A549 (cell line): ENCODE measurements around the gene ZNF664. TPM values are rescaled to one million over a fixed set of nuclear protein-coding genes. Genes with fewer than 3 reads are reported as not detected.

ENCODE experiments used
- ATAC-seq, 2 experiments: fragments of 200-7000 bp in 1 of 2; fragments of >200 bp in 1 of 2; cut with Nextera tagmentation in 1 of 2; cut with Tn5 transposase in 1 of 2; 3 replicates each; pipeline versions ENCODE4 v1.8.0 to v1.9.1; 2018 to 2020; ENCODE audit warnings: mild to moderate bottlenecking in 1 of 2, moderate library complexity in 1 of 2
- CTCF ChIA-PET: fragments of 300-600 bp; sonication (Branson Sonifier 250); formaldehyde crosslinking; extraction: SDS; loops from one replicate; lab custom pipeline; 2021; ENCODE audit warnings: antibody characterized with exemption, inconsistent platforms; lab: Yijun Ruan, JAX
- POLR2A ChIA-PET: fragments of 350-600 bp; formaldehyde crosslinking; extraction: SDS; loops from one replicate; lab custom pipeline; 2021; ENCODE audit warnings: antibody characterized with exemption, inconsistent platforms; lab: Yijun Ruan, JAX
- DNase-seq, 2 experiments: peaks; one replicate each; pipeline versions ENCODE4 v3.0.0 to v3.0.0-alpha.2; 2011 to 2016; ENCODE audit warnings: low read depth in 1 of 2, low spot score in 1 of 2
- FAIRE-seq: peaks from 2 replicates; lab custom pipeline; 2011; peaks lifted over from hg19 to GRCh38; lab: Jason Lieb, UNC
- H3K27ac ChIP-seq, 2 experiments: fragments of >200 bp; sonication (Bioruptor Twin); formaldehyde crosslinking; 3 replicates each; pipeline ENCODE4 v1.5.1; 2016 to 2017
- H3K4me1 ChIP-seq: fragments of >200 bp; sonication (Bioruptor Twin); formaldehyde crosslinking; 3 replicates; pipeline ENCODE4 v1.6.1; 2016
- H3K4me2 ChIP-seq: fragments of >200 bp; sonication (Bioruptor Twin); formaldehyde crosslinking; 3 replicates; pipeline ENCODE4 v1.6.1; 2016
- H3K4me3 ChIP-seq: fragments of >200 bp; sonication (Bioruptor Twin); formaldehyde crosslinking; 3 replicates; pipeline ENCODE4 v1.5.1; 2016
- H3K9me3 ChIP-seq: fragments of >200 bp; sonication (Bioruptor Twin); formaldehyde crosslinking; 3 replicates; pipeline ENCODE4 v1.6.1; 2016
- BCL3 ChIP-seq: fragments of >200 bp; sonication (Bioruptor Twin); formaldehyde crosslinking; IDR thresholded peaks from 3 replicates; pipeline ENCODE4 v1.6.1; 2016
- BHLHE40 ChIP-seq: IDR thresholded peaks from 2 replicates; pipeline ENCODE4 v1.6.1; 2012; ENCODE audit warnings: low read depth, low read length, inconsistent platforms
- CEBPB ChIP-seq, 2 experiments: fragments of >200 bp in 1 of 2; sonication (Bioruptor Twin) in 1 of 2; formaldehyde crosslinking in 1 of 2; IDR thresholded peaks; 2 replicates each; pipeline ENCODE4 v1.6.1; 2012 to 2016
- CHD4 ChIP-seq: fragments of 200-600 bp; sonication (generic); IDR thresholded peaks from 2 replicates; pipeline ENCODE4 v1.6.1; 2016; ENCODE audit warnings: antibody characterized with exemption, mild to moderate bottlenecking, borderline replicate concordance
- EHF ChIP-seq: fragments of 250-450 bp; sonication (Bioruptor Pico); IDR thresholded peaks from 2 replicates; pipeline ENCODE4 v1.5.0; 2020; ENCODE audit warnings: mild to moderate bottlenecking
- ELK1 ChIP-seq: fragments of 150-350 bp; IDR thresholded peaks from 2 replicates; pipeline ENCODE4 v1.6.1; 2014; ENCODE audit warnings: low read depth, mild to moderate bottlenecking, low read length
- EP300 ChIP-seq, 2 experiments: fragments of >200 bp; sonication (Bioruptor Twin); formaldehyde crosslinking; IDR thresholded peaks; 2 replicates in 1 of 2; 3 replicates in 1 of 2; pipeline ENCODE4 v1.6.1; 2016 to 2017
- FOSL2 ChIP-seq, 2 experiments: fragments of 450-650 bp in 1 of 2; fragments of >200 bp in 1 of 2; sonication (Bioruptor Twin) in 1 of 2; formaldehyde crosslinking; IDR thresholded peaks; 2 replicates each; pipeline versions ENCODE4 v1.5.0 to v1.6.1; 2016 to 2020; ENCODE audit warnings: mild to moderate bottlenecking in 1 of 2, moderate library complexity in 1 of 2
- GATA3 ChIP-seq: IDR thresholded peaks from 2 replicates; pipeline ENCODE4 v1.6.1; 2012; ENCODE audit warnings: borderline replicate concordance
- HOXB13 ChIP-seq: fragments of 250-450 bp; sonication (Bioruptor Pico); IDR thresholded peaks from 2 replicates; pipeline ENCODE4 v1.5.0; 2020; ENCODE audit warnings: low read depth, mild to moderate bottlenecking, moderate library complexity
- JUNB ChIP-seq: fragments of >200 bp; sonication (Bioruptor Twin); formaldehyde crosslinking; IDR thresholded peaks from 2 replicates; pipeline ENCODE4 v1.6.1; 2016
- NR3C1 ChIP-seq: fragments of >200 bp; sonication (Bioruptor Twin); formaldehyde crosslinking; IDR thresholded peaks from 3 replicates; pipeline ENCODE4 v1.6.1; 2017
- PBX3 ChIP-seq: IDR thresholded peaks from 2 replicates; pipeline ENCODE4 v1.6.1; 2012
- POLR2A ChIP-seq: IDR thresholded peaks from 2 replicates; pipeline ENCODE4 v1.6.1; 2012; ENCODE audit warnings: mild to moderate bottlenecking, low read length
- RNF2 ChIP-seq: fragments of 200-600 bp; sonication (generic); IDR thresholded peaks from 2 replicates; pipeline ENCODE4 v1.6.1; 2016; ENCODE audit warnings: low read depth, mild to moderate bottlenecking, antibody characterized with exemption, moderate library complexity, borderline replicate concordance
- SREBF2 ChIP-seq: fragments of 450-650 bp; IDR thresholded peaks from 2 replicates; pipeline ENCODE4 v1.6.1; 2014; ENCODE audit warnings: mild to moderate bottlenecking, moderate library complexity
- TFCP2L1 ChIP-seq: fragments of 250-450 bp; sonication (Bioruptor Pico); IDR thresholded peaks from 2 replicates; pipeline ENCODE4 v1.5.0; 2021; ENCODE audit warnings: mild to moderate bottlenecking
- ZFP36 ChIP-seq: fragments of 450-650 bp; IDR thresholded peaks from 2 replicates; pipeline ENCODE4 v1.6.1; 2014; ENCODE audit warnings: borderline replicate concordance; ENCODE audit not compliant: partially characterized antibody
- ZNF302 ChIP-seq: fragments of 250-450 bp; sonication (Bioruptor Pico); IDR thresholded peaks from 2 replicates; pipeline ENCODE4 v1.9.0; 2021; ENCODE audit warnings: inconsistent platforms, mild to moderate bottlenecking, moderate library complexity
- ZSCAN20 ChIP-seq: fragments of 250-450 bp; sonication (Bioruptor Pico); IDR thresholded peaks from 2 replicates; pipeline ENCODE4 v1.8.0; 2022; ENCODE audit warnings: mild to moderate bottlenecking, moderate library complexity
- WGBS: methylation state at CpG from one replicate; pipeline ENCODE4 v1.1.6; 2017; ENCODE audit errors: missing lambda C conversion rate; 5-methylcytosine and 5-hydroxymethylcytosine counted together
- polyA plus RNA-seq, 4 experiments: library from polyadenylated mRNA; depleted of rRNA in 3 of 4; stranded (reverse); fragments of >200 nt; fragmentation: RNase III in 1 of 4; extraction: RNeasy Plus Mini Kit Qiagen cat#74134 plus additional on column Dnase treatment in 1 of 4; gene quantifications; 2 replicates in 3 of 4; 3 replicates in 1 of 4; pipeline ENCODE4 v1.2.3, GENCODE V29; 2011 to 2017
- TF ChIP-seq, protein P1 (sequence below): fragments of 450-650 bp; IDR thresholded peaks from 2 replicates; pipeline ENCODE4 v1.6.1; 2014; ENCODE audit warnings: antibody characterized with exemption

Gene ZNF664
- polyA plus RNA-seq, 2 of the 4 experiments (the other 2 are of a cell fraction), result 88.3 to 112 TPM

- peak overlapping the region; percentile 83 for H3K4me3 ChIP-seq
- TF ChIP-seq BCL3, result peak; percentile 2; the same call in 1 of the 3 replicates
- TF ChIP-seq ZSCAN20 (CRISPR knock-in tag), result no peak
- 0 out of 2 replicates have a peak, but pooled peaks have one; percentile 27 for TF ChIP-seq PBX3
- TF ChIP-seq, all 56 proteins: peak for 2
- peaks cover 37% of the 10 kb centered on the region for H3K4me1 ChIP-seq
- peak; percentile 21 to 45 for ATAC-seq
- POLR2A ChIA-PET, result no interaction called here
- H3K9me3 ChIP-seq, result no peaks in the 10 kb centered on the region
- H3K4me2 ChIP-seq, result peak overlapping the region; percentile 97
- CTCF ChIA-PET, result interaction anchor here (0.8 to 1.7 kb wide), 3 partner anchors 10 to 28 kb away, joined by 3 to 10 read pairs (median 3); no protein-coding TSS in a partner anchor
- WGBS, result 6% methylated on average over 47 of the region's 69 CpGs
- peak overlapping the region; percentile 89 to 96 for H3K27ac ChIP-seq
- no peak for FAIRE-seq
- peak; percentile 39 to 40 for DNase-seq
Observed at GRCh38 chr12:123973552-123974341, 732 bp downstream of the ZNF664 start.

DNA sequence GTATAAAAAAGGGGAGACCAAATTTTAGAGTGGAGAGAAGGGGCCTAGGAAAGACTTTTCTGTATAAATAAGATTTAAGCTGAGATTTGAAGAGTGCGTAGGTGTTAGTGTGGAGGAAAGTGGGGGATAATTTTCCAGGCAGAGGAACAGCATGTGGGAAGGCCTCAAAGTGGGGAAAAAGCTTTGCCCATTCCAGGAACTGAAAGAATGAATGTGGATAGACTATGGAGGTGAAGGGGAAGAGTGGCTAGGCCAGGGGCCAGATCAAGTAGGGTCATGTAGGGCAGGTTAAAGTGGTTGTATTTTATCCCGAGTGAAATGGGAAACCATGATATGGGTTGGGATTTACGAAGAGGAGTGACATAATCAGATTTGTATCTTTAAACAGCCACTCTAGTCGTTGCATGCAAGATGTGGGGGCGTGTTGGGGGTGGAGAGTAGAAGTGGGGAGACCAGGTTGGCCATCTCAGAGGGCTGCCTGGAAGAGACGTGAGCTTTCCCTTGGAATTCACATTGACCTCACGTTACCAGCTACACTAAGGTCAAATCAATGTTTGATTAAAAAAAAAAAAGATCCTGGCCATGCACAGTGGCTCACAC lies 3.3 kb downstream of the ZNF664 start:
- POLR2A ChIA-PET, result no interaction called here
- CTCF ChIA-PET, result interaction anchor here (1.0 kb wide), 1 partner anchor 71 kb away, joined by 5 read pairs; no protein-coding TSS in a partner anchor

More for the DNA sequence above, 3.3 kb downstream of the ZNF664 start:
- H3K4me3 ChIP-seq, result no peak overlapping the region
- H3K4me2 ChIP-seq, result no peak overlapping the region
- TF ChIP-seq CHD4, result no peak
- TF ChIP-seq HOXB13 (CRISPR knock-in tag), result no peak
- TF ChIP-seq RNF2, result no peak
- no peak for TF ChIP-seq BHLHE40
- TF ChIP-seq JUNB, result no peak
- TF ChIP-seq ELK1, result no peak
- no peak for TF ChIP-seq BCL3
- TF ChIP-seq EHF (CRISPR knock-in tag), result no peak
- no peak for TF ChIP-seq ZFP36
- TF ChIP-seq FOSL2 (IDR thresholded peaks at IDR 0.05), result no peak
- no peak for TF ChIP-seq FOSL2 (CRISPR knock-in tag; IDR thresholded peaks at IDR 0.05)
- TF ChIP-seq, protein P1, sequence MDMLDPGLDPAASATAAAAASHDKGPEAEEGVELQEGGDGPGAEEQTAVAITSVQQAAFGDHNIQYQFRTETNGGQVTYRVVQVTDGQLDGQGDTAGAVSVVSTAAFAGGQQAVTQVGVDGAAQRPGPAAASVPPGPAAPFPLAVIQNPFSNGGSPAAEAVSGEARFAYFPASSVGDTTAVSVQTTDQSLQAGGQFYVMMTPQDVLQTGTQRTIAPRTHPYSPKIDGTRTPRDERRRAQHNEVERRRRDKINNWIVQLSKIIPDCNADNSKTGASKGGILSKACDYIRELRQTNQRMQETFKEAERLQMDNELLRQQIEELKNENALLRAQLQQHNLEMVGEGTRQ, result no peak
- TF ChIP-seq ZNF302, result no peak
- no peak for TF ChIP-seq SREBF2
- no peak for TF ChIP-seq PBX3
- no peak for TF ChIP-seq CEBPB (IDR thresholded peaks at IDR 0.05)
- TF ChIP-seq TFCP2L1 (CRISPR knock-in tag), result no peak
- TF ChIP-seq POLR2A, result no peak
- TF ChIP-seq EP300 (IDR thresholded peaks at IDR 0.05), result no peak
- no peak for TF ChIP-seq GATA3
- no peak for TF ChIP-seq NR3C1
- DNase-seq, result no peak
- no peak for ATAC-seq
- H3K9me3 ChIP-seq, result no peaks in the 10 kb centered on the region
- H3K4me1 ChIP-seq, result peaks cover 11% of the 10 kb centered on the region
- no peak overlapping the region for H3K27ac ChIP-seq
- FAIRE-seq, result no peak
- 88% methylated on average over 7 of the region's 7 CpGs for WGBS
